Retina (tissue), 1 donor: ENCODE results near the gene ZNF362.
"Not testable (repeated sequence)": the region's sequence is repeated elsewhere in the genome, so short reads cannot be mapped to it uniquely, and the experiment has no call there.

Experiments used
- DNase-seq: peaks from one replicate; pipeline ENCODE4 v3.0.0-alpha.2; 2016

Gene ZNF362

DNA sequence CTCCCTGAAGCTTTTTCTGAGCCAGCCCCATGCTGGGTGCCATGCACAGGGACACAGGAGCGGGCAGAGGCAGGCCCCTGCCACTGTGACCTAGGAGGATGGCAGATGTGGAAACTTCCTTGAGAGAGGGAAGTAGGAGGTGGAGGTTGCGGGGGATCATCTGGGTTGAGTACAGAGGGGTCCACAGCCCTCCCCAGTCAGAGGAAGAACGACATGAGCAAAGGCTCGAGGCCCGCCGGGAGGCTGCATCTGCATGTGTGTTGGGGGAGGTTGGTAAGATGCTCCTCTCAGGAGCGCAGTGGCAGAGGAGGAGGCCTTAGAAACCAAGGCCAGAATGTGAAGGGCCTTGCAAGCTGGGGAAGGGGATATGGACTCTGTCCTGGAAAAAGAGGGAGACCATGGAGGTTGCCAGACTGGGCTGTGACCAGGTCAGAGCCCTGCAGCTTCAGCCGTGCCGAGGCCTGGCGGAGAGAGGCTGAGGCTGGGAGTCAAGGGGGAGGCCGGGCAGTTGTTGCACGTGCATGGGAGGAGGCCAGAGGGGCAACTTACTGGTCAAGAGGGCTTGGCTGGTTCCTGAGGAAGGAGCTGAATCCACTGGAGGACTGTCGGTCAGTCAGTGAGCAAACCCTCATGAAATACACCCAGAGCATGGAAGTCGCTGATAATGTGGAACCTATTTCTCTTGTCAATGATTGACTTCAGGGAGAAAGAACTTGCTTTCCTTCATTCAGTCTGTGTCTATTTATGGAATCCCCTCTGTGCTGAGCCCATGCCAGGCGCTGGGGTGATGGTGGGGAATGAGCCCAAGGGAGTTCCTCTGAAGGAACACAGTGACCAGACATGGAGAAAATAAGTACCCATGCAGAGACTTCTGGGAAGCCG lies 32.9 kb downstream of the ZNF362 start:
- no peak for DNase-seq

DNA sequence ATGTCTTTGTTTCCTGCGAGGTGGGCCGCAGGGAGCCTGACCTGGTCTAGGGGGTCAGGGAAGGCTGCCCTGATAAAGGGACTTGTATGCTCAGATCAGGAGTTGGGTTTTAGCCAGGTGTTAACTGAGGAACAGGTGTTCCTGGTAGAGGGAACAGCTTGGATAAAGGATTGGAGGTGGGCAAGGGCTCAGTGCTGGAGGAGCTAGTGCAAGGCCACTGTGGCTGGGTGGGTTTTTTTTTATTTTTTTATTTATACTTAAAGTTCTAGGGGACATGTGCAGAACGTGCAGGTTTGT lies 33.5 kb downstream of the ZNF362 start:
- DNase-seq, result no peak

DNA sequence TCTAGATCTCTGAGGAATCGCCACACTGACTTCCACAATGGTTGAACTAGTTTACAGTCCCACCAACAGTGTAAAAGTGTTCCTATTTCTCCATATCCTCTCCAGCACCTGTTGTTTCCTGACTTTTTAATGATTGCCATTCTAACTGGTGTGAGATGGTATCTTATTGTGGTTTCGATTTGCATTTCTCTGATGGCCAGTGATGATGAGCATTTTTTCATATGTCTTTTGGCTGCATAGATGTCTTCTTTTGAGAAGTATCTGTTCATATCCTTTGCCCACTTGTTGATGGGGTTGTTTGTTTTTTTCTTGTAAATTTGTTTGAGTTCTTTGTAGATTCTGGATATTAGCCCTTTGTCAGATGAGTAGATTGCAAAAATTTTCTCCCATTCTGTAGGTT lies 34.3 kb downstream of the ZNF362 start:
- DNase-seq, result not testable (repeated sequence)

DNA sequence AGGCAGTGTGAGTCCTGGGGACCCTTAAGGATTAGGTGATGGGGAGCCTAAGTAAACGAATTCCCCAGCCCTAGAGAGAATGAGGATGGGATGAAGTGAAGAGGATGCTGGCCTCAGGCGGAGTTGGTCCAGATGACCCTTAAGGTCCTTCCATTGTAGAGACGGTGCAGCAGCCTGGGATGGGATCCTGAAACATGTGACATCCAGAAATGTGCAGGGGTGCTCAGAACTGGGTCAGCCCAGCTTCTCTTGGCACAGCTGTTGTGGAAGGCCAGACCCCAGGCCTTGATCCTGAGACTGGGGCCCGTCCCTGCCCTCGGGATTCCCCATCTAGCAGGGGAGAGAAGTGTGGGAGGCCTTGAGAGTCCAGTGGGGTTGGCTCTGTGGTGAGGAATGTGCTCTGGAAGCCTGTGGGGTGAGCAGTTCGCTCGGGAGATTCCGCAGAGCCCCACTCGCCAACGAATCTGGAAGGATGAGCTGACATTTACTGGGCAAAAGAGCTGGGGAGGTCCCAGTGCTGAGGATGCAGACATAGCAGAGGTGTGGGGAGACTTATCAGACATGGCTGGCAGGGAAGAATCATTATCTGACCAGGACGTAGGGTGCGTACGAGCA lies 36.5 kb downstream of the ZNF362 start:
- DNase-seq, result no peak

DNA sequence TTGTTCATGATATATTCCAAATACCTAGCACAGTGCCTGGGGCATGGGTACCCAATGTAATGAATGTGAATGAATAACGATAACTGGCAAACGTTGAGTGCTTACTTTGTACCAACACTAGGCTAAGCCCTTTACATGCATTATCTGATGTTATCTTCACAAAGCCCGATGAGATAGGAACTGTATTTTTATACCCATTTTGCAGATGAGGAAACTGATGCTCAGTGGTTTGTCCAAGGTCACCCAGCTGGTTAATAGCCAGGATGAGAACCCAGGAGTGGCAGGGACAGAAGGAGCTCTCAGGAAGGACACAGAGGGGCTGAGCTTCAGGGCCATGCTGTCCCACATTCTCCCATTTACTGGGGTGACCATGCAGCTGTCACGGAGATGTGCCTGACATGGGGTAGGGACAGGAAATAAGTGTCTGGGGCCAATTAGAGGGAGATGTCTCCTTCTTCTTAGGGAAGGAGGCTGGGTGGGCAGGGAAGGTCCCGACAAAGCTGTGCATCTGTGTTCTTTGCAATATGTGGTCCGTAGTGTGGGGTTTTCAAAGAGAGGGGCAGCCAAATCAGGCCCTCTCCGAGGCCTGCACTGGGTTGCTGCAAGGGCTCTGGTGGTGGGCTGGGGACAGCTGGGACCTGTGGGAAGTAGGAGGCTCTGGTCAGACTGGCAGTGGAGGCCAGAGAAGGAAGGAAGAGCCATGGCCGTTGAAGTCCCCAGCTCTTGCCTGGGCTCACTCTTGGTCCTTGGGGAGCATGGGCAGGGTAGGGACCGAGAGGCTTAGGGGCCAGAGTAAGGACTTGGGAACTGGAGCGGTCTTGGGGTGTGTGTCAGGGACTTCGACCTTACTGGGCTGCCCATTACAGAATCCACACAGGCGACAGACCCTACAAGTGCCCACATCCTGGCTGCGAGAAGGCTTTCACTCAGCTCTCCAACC lies 38.0 kb downstream of the ZNF362 start:
- no peak for DNase-seq

DNA sequence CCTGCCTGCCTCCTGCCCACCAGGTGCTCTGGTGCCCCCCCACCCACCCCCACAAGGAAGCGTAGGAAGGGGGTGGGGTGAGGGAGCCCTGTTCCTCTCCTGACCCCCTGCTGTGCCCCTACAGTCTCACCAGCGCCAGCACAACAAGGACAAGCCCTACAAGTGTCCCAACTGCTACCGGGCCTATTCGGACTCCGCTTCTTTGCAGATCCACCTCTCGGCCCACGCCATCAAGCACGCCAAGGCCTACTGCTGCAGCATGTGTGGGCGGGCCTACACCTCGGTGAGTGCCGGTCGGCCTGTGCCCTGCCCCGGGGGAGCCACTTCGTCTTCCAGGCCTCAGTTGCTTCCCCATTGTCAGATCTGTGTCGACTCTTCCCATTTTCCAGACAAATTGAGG lies 38.7 kb downstream of the ZNF362 start:
- no peak for DNase-seq

DNA sequence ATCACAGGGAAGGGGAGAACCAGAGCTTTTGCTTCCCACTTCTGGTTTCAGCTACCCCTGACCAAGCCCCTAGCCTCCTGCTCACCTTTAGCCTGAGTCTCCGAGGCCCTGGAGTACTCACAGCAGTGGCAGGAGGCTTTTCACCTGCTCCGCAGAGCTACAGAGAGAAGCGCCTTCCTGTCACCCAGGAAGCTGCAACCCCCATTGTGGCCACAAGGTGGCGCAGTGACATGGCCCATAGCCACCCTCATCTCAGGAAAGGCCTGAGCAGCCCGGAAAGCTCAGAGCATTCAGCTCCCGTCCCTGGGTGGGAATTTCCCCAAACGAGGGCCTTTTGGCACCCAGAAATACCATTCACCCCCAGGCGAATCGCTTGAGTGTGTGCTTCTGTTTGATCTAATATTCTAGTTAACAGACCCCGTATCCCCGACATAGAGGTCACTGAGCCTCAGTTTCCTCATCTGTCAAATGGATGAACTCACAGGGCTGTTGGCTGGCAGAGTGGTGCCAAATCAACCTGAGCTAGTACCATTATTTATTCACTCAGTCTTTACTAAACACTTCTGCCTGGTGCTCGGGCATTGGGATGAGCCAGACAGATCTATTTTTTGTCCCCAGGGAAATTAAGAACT lies 39.3 kb downstream of the ZNF362 start:
- DNase-seq, result peak; percentile 88

DNA sequence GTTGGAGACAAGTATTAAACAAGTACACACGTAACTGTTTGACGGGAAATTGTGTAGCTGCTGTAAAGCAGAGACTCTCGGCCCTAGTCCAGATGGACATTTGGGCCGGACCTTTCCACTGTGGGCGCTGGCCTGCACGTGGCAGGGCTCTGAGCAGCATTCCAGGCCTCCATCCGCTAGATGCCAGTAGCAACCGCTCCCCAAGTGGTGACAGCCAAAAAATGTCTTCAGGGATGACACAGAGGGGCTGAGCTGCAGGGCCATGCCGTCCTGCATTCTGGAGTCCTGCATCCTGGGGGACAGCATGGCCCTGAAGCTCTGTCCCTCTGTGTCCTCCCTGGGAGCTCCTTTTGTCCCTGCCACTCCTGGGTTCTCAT lies 39.8 kb downstream of the ZNF362 start:
- DNase-seq, result no peak

DNA sequence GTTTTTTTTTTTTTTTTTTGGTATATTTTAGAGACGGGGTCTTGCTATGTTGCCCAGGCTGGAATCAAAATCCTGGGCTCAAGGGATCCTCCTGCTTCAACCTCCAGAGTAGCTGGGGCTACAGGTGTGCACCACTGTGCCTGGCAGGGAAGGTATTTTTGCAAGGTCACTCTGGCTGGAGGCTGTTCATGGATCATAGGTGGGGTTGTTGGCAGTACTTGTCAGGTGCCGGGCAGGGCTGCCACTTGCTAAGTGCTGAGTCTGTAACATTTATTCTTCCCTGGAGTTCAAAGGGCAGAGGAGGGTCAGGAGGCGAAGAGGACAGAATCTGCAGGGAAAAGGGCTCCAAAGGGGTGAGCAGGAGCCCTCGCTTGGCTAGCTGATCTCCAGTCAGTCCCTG lies 40.5 kb downstream of the ZNF362 start:
- no peak for DNase-seq

DNA sequence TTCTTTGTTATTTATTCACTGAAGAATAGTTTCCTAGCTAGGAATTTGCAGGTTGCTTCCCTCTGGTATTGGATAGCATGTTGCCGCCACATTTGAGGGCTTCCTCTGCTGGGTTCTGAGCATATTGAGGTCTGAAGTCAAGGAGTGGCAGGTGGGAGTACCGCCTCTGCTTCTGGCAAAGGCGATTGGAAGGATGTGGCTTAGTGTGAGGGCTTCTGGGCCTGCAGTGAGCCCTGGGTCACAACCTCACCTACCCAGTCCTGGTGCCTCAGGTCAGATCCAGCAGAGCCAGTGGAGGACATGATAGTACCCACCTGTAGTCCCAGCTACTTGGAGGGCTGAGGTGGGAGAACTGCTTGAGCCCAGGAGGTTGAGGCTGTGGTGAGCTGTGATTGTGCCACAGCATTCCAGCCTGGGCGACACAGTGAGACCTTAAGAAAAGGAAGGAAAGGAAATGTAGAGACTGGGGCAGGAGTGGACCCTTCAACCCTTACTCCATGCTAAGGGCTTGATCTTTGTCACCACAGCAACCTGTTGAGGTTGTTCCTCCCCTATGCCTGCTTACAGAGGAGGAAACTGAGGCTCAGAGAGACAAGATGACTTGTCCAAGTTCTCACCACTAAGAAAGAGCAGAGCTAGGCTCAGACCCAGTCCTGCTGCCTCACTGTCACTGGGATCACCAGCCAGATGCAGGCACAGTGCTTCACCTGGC lies 41.8 kb downstream of the ZNF362 start:
- no peak for DNase-seq

DNA sequence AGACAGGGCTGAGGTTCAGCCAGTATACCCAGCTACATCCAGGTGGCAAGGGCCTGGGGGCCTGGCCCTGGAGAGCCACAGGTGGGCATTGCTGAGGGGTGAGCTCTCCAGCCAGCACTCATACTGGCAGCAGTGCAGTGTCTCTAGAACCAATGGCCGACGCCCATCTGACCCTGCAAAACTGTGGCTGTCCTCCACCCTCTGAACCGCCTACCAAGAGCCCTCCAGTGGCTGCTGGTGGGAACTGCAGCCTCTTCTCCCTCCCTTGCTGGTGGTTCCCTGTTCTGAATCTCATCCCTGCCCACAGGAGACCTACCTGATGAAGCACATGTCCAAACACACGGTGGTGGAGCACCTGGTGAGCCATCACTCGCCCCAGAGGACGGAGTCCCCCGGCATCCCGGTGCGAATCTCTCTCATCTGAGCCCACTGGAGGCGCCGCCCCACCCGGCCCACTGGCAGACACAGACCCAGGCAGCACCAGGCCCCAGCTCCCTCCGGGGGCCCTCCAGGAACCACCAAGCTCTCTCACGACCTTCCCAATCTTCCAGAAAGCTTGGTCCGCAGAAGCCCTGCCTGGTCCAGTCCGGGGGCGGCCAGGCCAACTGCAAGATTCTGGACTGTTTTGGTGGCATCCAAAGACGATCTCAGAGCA lies 42.5 kb downstream of the ZNF362 start:
- peak; percentile 72 for DNase-seq

DNA sequence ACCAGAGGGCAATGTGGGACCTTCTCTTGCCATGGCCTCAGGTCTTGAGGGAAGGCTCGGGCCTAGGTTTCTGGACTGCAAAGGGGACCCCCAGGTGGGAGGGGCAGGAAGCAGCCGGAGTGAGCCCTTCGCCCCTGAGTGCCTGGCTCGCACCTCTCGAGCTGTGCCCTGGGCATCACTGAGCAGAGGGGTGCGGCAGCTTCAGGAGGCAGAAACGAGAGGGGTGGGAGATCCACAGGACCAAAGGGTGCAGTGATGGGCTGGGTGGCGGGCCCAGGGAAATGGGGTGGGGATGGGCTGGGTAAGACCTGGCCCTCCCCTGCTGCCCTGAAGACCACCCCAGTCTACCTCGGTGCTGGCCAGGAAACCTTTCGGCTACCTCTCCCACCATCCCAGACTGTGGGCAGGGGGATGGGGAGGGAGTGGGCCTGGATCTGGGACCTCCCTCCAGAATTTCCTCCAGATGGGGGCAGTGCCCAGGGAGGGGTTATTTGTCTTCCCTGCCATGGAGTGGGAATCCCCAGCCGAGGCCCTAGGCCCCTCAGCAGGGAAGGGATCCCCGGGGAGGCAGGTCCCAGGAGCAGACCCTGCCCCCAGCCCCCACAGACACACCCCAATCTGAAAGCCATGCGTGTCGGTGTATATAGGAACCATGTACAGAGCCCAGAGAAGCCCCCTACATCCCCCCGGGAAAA lies 43.3 kb downstream of the ZNF362 start:
- no peak for DNase-seq

DNA sequence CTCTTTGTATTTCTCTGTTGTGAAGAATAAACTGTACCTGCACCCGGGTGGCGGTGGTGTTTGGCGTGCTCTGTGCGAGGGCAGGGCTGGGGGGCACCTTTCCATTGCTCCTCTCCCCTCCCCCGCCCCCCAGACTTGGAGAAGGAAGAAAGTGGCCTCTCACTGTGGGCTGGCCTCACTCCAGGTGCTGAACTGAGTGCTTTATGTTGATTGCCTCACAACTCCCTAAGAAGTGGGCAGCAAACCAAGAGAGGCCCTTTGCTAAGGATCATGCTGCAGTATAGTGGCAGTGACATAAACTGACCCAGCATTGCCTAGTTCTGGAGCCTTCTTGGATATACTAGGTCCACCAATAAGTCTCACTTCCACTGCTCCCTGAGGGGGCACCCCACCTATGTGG lies 44.4 kb downstream of the ZNF362 start:
- no peak for DNase-seq

DNA sequence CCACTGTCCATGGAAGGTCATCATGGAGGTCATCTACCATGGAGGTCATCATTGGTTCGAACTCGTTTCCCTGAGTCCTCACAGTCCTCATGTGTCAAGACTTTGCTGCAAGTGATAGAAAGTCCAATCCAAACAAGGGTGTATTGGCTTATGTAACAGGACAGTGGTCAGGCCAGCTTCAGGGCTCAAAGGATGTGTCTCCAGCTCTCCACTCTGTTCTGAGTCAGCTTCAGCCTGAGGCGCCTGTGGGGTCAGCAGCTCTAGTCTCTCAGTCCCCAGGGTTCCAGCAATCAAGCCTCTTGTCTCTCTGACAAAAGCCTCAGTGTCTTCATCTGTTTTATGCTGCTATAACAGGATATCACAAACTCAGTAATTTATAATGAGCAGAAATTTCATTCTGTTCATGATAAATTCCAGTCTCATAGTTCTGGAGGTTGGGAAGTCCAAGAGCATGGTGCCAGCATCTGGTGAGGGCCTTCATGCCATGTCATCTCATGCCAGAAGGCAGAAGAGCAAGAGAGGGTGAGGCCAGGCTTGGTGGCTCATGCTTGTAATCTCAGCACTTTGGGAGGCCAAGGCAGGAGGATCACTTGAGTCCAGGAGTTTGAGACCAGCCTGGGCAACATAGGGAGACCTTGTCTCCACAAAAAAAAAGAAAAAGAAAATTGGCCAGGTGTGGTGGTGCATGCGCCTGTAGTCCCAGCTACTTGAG lies 45.1 kb downstream of the ZNF362 start:
- no peak for DNase-seq

DNA sequence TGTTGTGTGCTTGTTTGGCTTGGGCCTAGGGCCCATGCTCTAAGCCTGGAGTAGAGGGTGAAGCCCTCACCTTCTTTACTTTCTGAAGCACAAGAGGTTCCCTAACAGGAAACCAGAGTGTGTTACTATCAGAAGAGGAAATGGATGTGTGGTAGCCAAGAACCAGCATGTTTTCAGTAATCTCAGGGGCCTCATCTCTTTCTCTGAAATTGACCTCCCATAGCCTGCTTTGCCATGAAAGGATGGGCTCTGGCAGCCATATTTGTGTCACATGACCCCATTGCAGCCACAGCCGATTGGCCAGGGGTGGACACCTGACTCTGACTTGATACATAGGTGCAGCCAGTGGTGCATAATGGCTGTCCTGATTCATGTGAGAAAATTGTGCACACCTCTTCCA lies 46.0 kb downstream of the ZNF362 start:
- no peak for DNase-seq

DNA sequence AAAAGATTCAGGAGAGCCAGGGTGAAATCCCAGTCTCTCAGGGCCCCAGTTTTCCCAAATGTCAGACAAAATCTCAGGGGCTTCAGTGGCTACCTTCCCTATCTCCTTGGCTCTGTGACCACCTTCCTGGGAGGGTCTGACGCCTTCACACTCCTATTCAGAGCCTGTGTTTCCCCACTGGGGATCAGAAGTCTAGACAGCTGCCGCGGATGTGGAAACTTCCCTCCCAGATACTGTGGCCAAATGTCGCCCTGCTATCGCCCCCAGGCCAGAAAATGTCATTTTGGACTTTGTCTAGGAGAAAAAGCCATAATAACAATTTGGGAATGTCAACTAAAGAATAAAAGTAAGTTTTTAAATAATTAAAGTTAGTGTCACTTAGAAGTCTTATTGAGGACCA lies 48.7 kb downstream of the ZNF362 start:
- no peak for DNase-seq

DNA sequence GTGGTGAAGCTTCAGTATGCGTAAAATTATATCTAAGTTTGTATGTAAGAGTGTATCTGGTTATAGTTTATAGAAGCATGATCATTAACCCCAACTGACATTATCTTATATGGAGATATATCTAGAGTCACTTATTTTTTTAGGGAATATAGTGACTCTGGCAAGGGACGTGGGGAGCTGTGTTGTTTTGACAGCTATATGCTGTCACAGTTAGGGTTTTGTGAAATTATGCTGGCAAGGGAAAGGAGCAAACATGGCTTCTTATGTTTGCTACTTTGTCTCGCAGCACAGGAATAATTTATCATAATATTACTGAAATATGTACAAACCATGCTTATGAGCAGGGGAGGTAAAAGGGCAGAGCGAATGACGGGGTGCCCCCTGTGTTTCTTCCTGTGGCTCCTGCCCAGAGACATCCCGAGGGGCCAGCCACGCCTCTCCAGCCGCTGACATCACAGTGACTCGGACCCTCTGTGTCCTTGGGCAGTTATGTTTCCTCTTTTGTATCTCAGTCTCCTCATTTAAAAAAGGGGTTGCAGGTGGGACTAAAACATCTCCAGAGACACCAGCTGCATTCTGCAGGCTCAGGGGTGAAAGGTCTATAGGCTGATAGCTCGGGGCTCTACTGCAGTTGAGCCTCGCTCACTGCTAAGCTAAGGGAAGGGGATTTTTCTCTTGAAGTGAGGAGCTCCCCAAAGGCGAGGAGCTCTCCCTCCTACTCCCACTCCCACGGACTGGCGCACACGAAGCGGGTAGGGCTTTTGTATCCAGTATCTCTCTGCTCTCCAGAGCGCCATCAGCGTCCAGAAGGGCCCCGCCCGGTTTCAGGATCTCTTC lies 49.7 kb downstream of the ZNF362 start:
- no peak for DNase-seq

DNA sequence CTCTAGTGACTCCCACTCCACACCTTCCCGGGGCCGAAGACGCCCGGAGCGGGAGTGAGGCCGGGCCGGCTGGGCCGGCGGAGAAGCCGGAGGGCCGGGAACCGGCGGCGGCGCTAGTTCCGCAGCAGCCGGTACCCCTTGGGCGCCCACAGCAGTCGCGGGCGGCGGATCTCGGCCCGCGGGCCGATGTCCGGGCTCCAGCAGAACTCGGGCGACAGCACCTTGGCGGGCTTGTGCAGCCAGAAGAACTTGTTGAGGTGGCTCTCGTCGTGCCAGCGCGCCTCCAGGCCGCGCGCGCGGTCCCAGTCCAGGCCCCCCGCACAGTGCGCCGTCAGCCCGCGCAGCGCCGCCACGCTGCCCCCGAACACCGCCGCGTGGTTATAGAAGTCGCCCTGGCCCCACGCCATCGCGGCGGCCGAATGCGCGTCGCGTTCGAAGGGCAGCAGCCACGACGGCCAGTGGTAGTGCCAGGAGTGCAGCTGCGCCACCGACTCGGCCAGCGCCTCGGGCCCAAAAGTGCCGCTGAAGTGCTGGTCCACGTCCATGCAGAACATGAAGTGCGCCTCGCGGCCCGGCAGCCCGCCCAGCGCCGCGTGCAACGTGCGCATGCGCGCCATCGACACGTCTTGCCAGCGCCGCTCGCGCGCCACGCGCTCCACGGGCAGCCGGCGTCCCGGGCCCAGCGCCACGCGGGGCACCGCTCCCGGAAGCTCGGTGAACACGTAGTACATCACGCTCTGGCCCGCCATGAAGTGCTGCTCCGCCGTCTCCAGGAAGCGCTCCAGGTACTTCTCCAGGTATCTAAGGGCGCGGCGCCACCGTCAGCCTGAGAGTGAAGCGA lies 50.6 kb downstream of the ZNF362 start:
- DNase-seq, result peak; percentile 78

DNA sequence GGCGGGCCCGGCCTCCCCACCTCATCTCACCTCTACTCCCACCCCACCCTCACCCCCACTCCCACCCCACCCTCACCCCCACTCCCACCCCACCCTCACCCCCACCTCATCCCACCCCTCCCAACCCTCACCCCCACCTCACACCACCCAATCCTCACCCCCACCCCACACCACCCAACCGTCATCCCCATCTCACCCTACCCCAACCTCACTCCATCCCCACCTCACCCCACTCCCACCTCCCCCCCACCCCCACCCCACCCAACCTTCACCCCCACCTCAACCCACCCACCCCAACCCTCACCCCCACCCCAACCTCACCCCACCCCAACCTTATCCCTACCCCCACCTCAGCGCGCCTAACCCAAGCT lies 51.2 kb downstream of the ZNF362 start:
- no peak for DNase-seq
